KOPT-K1 (cell line): ENCODE results near the gene RPUSD1.
"Not testable (repeated sequence)": the region's sequence is repeated elsewhere in the genome, so short reads cannot be mapped to it uniquely, and the experiment has no call there.

Experiments
- H3K27ac ChIP-seq: fragments of 200-600 bp; sonication (generic); 2 replicates; pipeline ENCODE4 v1.5.1; 2016; ENCODE audit warnings: antibody characterized with exemption, mild to moderate bottlenecking, low read depth, low read length; ENCODE audit not compliant: poor library complexity, severe bottlenecking
- H3K36me3 ChIP-seq: fragments of 200-600 bp; sonication (generic); 2 replicates; pipeline ENCODE4 v1.5.1; 2017; ENCODE audit warnings: antibody characterized with exemption, mild to moderate bottlenecking, low read length, moderate library complexity; ENCODE audit not compliant: insufficient read depth
- H3K9me3 ChIP-seq: fragments of 200-600 bp; sonication (generic); 2 replicates; pipeline ENCODE4 v1.5.1; 2017; ENCODE audit warnings: antibody characterized with exemption, low read length, mild to moderate bottlenecking; ENCODE audit not compliant: insufficient read depth, poor library complexity, severe bottlenecking

The RPUSD1 gene

GRCh38 chr16:784431-784830 lies 3.8 kb downstream of the RPUSD1 start:
- Histone ChIP-seq H3K27ac (no peak overlapping the region), H3K36me3 (peaks cover 23% of the 10 kb centered on the region; the same call in 1 of the 2 replicates)

GRCh38 chr16:783404-784161 lies 4.6 kb downstream of the RPUSD1 start:
- H3K9me3 ChIP-seq: no peaks in the 10 kb centered on the region
- H3K36me3 ChIP-seq: peaks cover 23% of the 10 kb centered on the region; the same call in 1 of the 2 replicates
- no peak overlapping the region for H3K27ac ChIP-seq

More at GRCh38 chr16:784431-784830, 3.8 kb downstream of the RPUSD1 start:
- no peaks in the 10 kb centered on the region for H3K9me3 ChIP-seq

- H3K36me3 ChIP-seq: peaks cover 23% of the 10 kb centered on the region; the same call in 1 of the 2 replicates
- no peak overlapping the region for H3K27ac ChIP-seq
- no peaks in the 10 kb centered on the region for H3K9me3 ChIP-seq
These were observed 5.3 kb downstream of the RPUSD1 start for GRCh38 chr16:782766-783403.

- Histone ChIP-seq H3K27ac (no peak overlapping the region), H3K36me3 (peaks cover 23% of the 10 kb centered on the region; the same call in 1 of the 2 replicates), H3K9me3 (no peaks in the 10 kb centered on the region)
These were observed 5.9 kb downstream of the RPUSD1 start for GRCh38 chr16:782258-782657.

- no peak overlapping the region for H3K27ac ChIP-seq
These were observed 6.7 kb downstream of the RPUSD1 start for GRCh38 chr16:781346-782010.

GRCh38 chr16:780296-780695 lies 7.9 kb downstream of the RPUSD1 start:
- Histone ChIP-seq H3K27ac (no peak overlapping the region), H3K9me3 (no peaks in the 10 kb centered on the region), H3K36me3 (peaks cover 8% of the 10 kb centered on the region; the same call in 1 of the 2 replicates)

More at GRCh38 chr16:781346-782010, 6.7 kb downstream of the RPUSD1 start:
- Histone ChIP-seq H3K9me3 (no peaks in the 10 kb centered on the region), H3K36me3 (peaks cover 19% of the 10 kb centered on the region; the same call in 1 of the 2 replicates)

- peaks cover under 1% of the 10 kb centered on the region; the same call in 1 of the 2 replicates for H3K36me3 ChIP-seq
- no peaks in the 10 kb centered on the region for H3K9me3 ChIP-seq
- no peak overlapping the region for H3K27ac ChIP-seq
These were observed 8.6 kb downstream of the RPUSD1 start for GRCh38 chr16:779561-779960.

- Histone ChIP-seq H3K27ac (no peak overlapping the region), H3K36me3 (no peaks in the 10 kb centered on the region), H3K9me3 (no peaks in the 10 kb centered on the region)
These were observed 9.2 kb downstream of the RPUSD1 start for GRCh38 chr16:778909-779527.

GRCh38 chr16:778447-778846 lies 9.7 kb downstream of the RPUSD1 start:
- no peak overlapping the region for H3K27ac ChIP-seq
- H3K9me3 ChIP-seq: no peaks in the 10 kb centered on the region
- H3K36me3 ChIP-seq: no peaks in the 10 kb centered on the region

GRCh38 chr16:777826-778225 lies 10.4 kb downstream of the RPUSD1 start:
- Histone ChIP-seq H3K36me3 (no peaks in the 10 kb centered on the region), H3K9me3 (no peaks in the 10 kb centered on the region), H3K27ac (no peak overlapping the region)

GRCh38 chr16:776824-777223 lies 11.4 kb downstream of the RPUSD1 start:
- H3K27ac ChIP-seq: no peak overlapping the region
- H3K9me3 ChIP-seq: no peaks in the 10 kb centered on the region
- H3K36me3 ChIP-seq: no peaks in the 10 kb centered on the region

- H3K27ac ChIP-seq, H3K9me3 ChIP-seq, H3K36me3 ChIP-seq: not testable (repeated sequence)
These were observed 11.9 kb downstream of the RPUSD1 start for GRCh38 chr16:776298-776697.

- Histone ChIP-seq H3K9me3 (no peaks in the 10 kb centered on the region), H3K36me3 (no peaks in the 10 kb centered on the region), H3K27ac (no peak overlapping the region)
These were observed 12.9 kb downstream of the RPUSD1 start for GRCh38 chr16:775236-775796.

- H3K27ac ChIP-seq: no peak overlapping the region
- no peaks in the 10 kb centered on the region for H3K36me3 ChIP-seq
- H3K9me3 ChIP-seq: no peaks in the 10 kb centered on the region
These were observed 13.8 kb downstream of the RPUSD1 start for GRCh38 chr16:774086-775001.
